Choroid plexus epithelial cell (primary cell): ENCODE measurements around the gene DPH6.

Experiments
- DNase-seq: peaks from one replicate; pipeline ENCODE4 v3.0.0-alpha.2; 2010; ENCODE audit warnings: low read depth
- H3K4me3 ChIP-seq: 2 replicates; pipeline ENCODE4 v1.5.1; 2011; ENCODE audit warnings: low read depth, mild to moderate bottlenecking, control low read depth, low read length, moderate library complexity
- CTCF ChIP-seq: conservative IDR thresholded peaks from 2 replicates; pipeline ENCODE4 v1.5.1; 2011; ENCODE audit warnings: low read depth, mild to moderate bottlenecking, control low read depth, inconsistent platforms, low read length, moderate library complexity

The DPH6 gene

GRCh38 chr15:35460616-35461015 is 85.3 kb downstream of the DPH6 start:
- TF ChIP-seq CTCF, result no peak
- no peak for DNase-seq
- no peak overlapping the region for H3K4me3 ChIP-seq

- DNase-seq, result no peak
- H3K4me3 ChIP-seq, result no peak overlapping the region
- TF ChIP-seq CTCF, result no peak
These were observed 87.6 kb downstream of the DPH6 start for GRCh38 chr15:35458176-35458856.

GRCh38 chr15:35455201-35455600 is 90.8 kb downstream of the DPH6 start:
- no peak for TF ChIP-seq CTCF
- DNase-seq, result no peak
- no peak overlapping the region for H3K4me3 ChIP-seq

GRCh38 chr15:35450492-35450891 is 95.5 kb downstream of the DPH6 start:
- no peak overlapping the region for H3K4me3 ChIP-seq
- no peak for TF ChIP-seq CTCF
- peak; percentile 72 for DNase-seq

GRCh38 chr15:35448294-35448693 is 97.7 kb downstream of the DPH6 start:
- no peak for TF ChIP-seq CTCF
- peak; percentile 20 for DNase-seq
- H3K4me3 ChIP-seq, result no peak overlapping the region

GRCh38 chr15:35445891-35446290 is 100.1 kb downstream of the DPH6 start:
- no peak overlapping the region for H3K4me3 ChIP-seq
- DNase-seq, result peak; percentile 20
- no peak for TF ChIP-seq CTCF

- H3K4me3 ChIP-seq, result no peak overlapping the region
- DNase-seq, result peak; percentile 80
- peak; percentile 86 for TF ChIP-seq CTCF
These were observed 101.3 kb downstream of the DPH6 start for GRCh38 chr15:35444557-35445204.
